Stimulated activated CD4-positive, alpha-beta T cell treated with anti-CD3 and anti-CD28 coated beads, Interleukin-15, amount 100 ng/mL, for 48 hours (primary cell): ENCODE results near the gene PLA2G4D.

ENCODE experiments used
- DNase-seq, 2 donors: peaks; one replicate each; pipeline ENCODE4 v3.0.0-alpha.2; 2020; ENCODE audit warnings: low read depth in 2 of 2

Gene PLA2G4D

DNA sequence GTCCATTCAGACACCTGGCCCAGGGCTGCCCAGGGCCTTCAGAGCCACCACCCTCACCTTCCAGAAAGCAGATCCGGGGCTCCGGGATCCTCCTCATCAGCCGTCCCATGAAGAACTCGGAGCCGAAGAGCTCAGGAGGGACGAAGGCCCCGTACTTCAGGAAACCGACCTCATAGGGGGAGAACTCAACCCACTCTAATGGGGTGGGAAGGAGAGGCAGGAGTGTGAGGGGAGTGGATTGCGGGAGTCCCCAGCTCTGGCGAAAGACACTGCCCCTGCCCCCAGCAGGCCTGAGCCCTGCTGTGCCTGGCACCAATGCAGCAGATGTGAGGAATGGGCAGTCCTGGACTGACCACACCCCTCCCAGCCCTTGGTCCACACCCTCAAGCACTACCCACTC is 22.6 kb downstream of the PLA2G4D start:
- no peak for DNase-seq

GRCh38 chr15:42070976-42071350 is 23.4 kb downstream of the PLA2G4D start:
- no peak for DNase-seq

DNA sequence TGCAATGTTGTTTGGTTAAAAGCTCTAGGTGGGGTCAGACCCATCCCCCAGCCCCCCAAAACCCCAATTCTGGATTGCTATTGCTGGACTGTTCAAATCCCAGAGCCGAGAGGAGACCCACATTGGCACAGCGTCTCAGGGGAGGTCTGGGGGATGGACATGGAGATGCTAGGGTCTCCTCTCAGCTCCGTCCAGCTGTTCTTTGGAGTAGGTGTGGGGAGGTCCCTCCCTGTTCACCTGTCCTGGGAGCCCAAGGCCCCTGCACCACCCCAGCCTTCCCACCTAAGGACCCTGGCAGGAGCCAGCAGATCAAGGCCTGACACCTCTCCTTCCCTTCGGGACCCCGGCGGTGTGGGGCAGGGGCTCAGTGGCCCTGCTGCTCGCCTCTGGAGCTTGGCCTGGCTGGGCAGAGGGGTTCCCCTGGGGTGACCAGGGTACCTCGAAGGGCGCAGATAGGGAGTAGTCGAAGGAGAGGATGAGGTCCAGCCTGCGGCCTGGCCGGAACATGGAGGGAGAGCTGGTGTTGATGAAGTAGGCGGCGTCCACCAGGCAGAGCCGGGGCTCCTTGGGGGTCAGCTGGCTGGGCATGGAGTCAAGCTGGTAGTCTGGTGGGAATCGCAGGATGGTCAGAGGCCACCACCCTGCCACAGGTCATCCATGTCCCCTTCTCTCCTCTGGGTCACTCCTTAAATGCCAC is 23.9 kb downstream of the PLA2G4D start:
- DNase-seq: no peak

- DNase-seq: no peak
Measured at GRCh38 chr15:42069496-42070278, 24.7 kb downstream of the PLA2G4D start.

DNA sequence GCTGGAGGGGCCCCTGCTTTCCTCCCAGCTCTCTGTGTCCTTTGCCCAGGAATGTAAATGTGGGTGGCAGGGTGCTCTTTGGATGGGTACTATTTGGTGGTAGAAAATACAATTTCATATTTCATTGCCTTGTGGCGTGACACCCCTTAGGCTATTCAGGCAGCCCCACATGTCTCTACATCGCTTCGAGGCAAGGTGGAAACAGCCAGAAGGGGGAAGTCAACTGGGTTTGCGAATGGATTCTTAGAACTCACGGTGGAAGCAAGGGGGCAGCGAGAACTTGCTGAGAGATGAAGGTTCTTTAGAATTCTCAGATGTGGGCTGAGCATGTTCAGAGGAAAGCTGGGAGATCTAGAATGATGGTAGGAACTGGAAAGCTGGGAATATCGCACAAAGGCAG is 25.3 kb downstream of the PLA2G4D start:
- no peak for DNase-seq

DNA sequence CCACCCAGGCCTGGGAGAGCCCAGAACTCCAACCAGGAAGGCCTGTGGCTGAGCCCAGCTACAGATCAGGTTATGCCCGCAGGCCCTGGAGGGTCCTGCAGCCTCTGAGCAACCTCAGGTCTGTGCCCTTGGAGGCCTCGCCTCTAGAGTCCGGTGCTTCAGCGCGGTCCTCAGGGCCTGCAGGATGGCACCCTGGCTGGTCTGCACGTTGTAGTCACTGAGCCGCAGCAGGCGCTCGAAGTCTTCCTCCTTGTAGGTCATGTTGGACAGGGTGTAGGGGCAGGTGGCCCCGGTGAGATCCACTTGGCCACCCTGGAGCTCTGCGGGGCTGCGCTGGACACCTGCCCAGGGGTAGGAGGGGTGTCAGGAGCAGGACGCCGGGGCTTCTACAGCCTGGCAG is 25.8 kb downstream of the PLA2G4D start:
- DNase-seq: no peak

GRCh38 chr15:42066764-42067415 is 27.5 kb downstream of the PLA2G4D start:
- no peak for DNase-seq

DNA sequence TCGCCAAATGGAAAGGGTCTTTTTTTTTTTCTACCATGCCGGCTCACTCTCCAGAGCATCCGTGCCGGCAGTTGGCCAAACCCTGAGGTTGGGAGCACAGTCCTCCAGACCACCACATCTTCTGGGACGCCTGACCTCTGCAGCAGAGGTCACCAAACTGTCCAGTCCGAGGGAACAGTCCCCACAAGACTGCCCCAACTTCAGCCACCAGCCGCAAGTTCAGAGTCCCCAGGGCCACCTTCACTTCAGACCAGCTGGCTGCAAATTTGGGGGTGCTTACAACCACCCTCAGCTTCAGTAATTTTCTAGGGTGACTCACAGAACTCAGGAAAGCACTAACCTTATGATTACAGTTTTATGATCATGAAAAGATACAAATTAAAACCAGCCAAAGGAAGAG is 28.9 kb downstream of the PLA2G4D start:
- DNase-seq: no peak

DNA sequence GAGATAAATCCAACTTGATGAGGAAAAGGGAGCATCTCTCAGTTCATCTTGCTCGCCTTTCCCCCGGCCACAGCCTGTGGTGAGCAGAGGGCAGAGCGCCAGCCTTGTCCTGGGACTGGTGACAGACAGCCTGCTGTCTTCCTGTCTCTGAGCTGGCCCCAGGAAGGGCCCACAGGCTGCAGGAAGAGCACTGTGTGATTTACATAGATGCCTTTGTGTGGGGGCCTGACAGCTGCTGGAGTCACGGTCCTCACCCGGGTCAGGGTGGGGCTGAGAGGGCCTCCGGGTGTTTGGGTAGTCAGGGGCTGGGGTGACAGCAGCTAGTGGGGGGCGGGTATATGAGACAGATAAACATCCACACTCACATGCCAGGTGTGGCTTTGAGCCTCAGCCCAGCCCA is 29.3 kb downstream of the PLA2G4D start:
- no peak for DNase-seq

DNA sequence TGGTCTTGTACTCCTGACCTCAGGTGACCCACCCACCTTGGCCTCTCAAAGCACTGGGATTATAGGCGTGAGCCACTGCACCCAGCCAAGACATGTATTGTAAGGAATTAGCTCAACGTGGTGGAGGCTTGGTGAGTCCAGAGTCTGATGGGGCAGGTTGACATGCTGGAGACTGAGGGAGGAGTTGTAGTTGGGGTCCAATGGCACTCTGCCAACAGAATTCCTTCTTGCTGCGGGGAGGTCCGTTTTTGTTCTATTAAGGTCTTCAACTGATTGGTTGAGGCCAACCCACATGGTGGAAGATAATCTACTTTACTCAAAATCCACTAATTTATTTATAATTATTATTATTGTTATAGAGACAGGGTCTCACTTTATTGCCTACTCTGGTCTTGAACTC is 30.1 kb downstream of the PLA2G4D start:
- DNase-seq: no peak

DNA sequence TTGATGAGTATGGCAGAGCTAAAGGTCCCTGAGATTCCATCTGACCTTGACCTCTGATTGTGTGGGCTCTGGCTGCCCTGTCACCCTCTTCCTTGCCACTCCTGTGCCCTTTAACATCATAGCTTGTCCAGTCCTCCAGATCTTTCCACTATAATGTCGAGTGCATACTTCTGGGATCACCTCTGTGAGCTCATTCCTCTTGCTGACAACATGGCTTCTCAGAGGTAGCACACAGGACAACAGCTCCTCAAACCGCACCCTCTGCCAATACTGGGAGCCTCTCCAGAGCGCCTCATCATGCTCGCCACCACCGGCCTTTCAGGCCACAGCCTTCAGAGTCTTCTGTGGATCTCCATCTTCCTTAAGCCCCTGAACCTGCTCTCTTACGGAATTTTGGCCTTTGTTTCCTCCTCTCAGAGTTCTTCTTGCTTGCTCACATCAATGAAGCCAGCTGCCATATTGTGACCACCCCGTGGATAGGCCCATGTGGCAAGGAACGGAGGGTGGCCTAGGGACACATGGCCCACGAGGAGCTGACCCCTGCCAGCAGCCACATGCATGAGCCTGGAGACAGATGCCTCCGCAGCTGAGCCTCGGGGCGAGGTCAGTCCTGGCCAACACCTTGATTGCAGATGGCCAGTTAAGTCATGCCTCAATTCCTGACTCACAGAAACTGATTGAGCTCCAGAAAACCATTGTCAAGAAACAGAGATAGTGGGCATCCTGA is 31.1 kb downstream of the PLA2G4D start:
- DNase-seq: no peak

- DNase-seq: no peak
Measured at GRCh38 chr15:42062284-42062806, 32.0 kb downstream of the PLA2G4D start.

- no peak for DNase-seq
Measured at GRCh38 chr15:42060797-42061196, 33.6 kb downstream of the PLA2G4D start.

- DNase-seq: no peak
Measured at GRCh38 chr15:42060477-42060763, 33.9 kb downstream of the PLA2G4D start.

GRCh38 chr15:42059661-42060476 is 34.5 kb downstream of the PLA2G4D start:
- DNase-seq: peak in 1 of 2 donors; percentile 63

DNA sequence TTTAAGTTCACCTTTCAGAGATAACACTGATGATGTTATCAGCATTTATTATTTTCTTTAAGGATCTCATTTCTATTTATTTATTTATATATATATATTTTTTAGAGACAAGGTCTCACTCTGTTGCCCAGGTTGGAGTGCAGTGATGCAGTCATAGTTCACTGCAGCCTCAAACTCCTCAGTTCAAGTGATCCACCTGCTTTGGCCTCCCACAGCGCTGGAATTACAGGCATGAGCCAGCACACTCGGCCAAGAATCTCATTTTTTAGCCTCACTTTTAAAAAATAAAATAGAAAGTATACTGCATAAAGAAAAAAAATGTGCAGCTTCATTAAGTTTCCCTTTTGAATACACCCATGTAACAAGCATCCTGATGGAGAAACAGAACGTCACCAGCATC is 35.6 kb downstream of the PLA2G4D start:
- DNase-seq: no peak

- no peak for DNase-seq
Measured at GRCh38 chr15:42057799-42058646, 36.3 kb downstream of the PLA2G4D start.

- peak; percentile 49 to 51 for DNase-seq
Measured at GRCh38 chr15:42056934-42057798, 37.2 kb downstream of the PLA2G4D start.

GRCh38 chr15:42053914-42054313 is 40.4 kb downstream of the PLA2G4D start:
- no peak for DNase-seq
